CD4-positive, alpha-beta T cell treated with Interleukin-15 for 1 hour (primary cell): ENCODE measurements around the gene DSTYK.
"Not testable (repeated sequence)": the region's sequence is repeated elsewhere in the genome, so short reads cannot be mapped to it uniquely, and the experiment has no call there.

Experiments
- DNase-seq: peaks from one replicate; pipeline ENCODE4 v3.0.0-alpha.2; 2020

DSTYK gene

DNA sequence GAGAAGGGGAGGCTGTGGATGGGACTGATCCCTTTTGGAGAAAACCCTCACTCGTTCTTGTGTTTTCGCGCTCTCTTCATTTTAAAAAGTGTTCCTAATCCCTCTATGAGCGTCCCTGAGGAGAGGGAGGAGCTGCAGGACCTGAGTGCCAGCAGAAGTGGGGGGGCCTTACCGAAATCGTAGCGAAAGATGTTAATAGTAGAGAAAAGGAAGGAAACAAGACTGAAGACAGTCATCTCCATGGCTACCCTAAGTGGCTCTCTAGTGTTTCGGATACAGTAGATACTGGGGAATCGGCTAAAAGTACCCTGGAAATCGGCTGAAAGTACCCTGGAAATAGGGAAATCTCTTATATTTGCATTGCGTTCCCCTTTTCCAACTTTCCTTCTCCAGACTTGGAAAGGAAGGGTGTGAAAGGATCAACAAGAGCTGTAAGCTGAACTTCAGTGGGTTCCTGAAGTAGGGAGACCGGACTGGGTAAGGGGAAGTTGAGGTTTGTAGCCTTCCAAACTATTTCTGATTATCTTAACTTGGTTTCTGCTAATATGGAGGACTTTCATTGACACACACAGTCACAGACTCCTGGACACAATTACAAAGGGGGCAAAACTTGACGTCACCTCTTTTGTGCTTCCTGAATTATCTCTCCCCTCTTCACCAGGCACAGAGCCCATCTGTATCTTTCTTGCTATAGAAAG is 486 bp upstream of the DSTYK start:
- DNase-seq: no peak

DNA sequence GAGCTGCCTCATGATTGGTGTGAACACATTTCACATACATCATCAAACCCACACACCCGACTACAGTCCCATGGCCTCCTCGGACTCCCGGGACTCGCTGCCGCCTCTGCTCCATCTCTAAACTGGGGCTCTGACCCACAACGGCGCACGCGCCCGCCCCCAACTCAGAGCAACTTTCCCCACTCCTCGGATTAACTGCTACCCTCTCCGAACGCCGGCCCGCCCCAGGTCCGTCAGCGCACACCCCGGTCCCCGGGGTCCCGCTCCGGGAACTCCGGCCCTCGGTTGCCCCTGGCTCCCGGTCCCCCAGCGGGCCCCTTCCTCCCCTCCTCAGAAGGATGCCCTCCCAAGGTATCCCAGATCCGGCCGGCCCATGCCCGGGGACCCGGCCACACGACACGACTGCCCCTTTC is 740 bp downstream of the DSTYK start:
- DNase-seq: no peak

GRCh38 chr1:205208811-205209210 is 2.7 kb downstream of the DSTYK start:
- no peak for DNase-seq

DNA sequence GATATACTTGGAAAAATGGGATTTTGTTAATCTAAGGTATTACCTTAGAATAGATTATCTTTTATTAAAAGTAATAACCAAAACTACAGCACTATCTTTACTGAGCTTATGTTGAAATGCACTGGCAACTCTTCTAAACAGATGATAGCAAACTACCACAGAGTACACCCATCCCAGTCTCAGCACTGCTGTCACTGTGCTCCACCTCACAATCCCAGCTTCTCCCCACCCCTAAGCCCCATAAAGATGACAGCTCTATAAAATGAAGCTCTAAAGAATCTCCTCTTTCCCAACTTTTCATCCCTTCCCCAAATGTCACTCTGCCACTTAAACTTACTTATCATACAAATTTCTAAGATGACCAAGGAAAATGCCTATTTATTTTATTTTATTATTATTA is 6.4 kb downstream of the DSTYK start:
- no peak for DNase-seq

DNA sequence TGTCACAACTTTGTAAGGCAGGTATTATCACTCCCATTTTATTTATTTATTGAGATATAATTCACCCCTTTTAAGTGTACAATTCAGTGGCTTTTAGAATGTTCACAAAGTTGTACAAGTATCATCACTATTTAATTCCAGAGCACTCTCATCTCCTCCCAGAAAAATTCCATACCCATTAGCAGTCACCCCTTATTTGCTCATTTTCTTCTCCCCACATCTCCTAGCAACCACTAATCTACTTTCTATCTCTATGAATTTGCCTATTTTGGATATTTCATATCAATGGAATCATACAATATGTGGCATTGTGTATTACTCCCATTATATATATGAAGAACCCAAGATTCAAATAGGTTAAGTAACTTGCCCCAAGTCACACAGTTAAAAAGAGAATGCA is 7.0 kb downstream of the DSTYK start:
- DNase-seq: no peak

- no peak for DNase-seq
Measured at GRCh38 chr1:205199931-205200299, 11.6 kb downstream of the DSTYK start.

DNA sequence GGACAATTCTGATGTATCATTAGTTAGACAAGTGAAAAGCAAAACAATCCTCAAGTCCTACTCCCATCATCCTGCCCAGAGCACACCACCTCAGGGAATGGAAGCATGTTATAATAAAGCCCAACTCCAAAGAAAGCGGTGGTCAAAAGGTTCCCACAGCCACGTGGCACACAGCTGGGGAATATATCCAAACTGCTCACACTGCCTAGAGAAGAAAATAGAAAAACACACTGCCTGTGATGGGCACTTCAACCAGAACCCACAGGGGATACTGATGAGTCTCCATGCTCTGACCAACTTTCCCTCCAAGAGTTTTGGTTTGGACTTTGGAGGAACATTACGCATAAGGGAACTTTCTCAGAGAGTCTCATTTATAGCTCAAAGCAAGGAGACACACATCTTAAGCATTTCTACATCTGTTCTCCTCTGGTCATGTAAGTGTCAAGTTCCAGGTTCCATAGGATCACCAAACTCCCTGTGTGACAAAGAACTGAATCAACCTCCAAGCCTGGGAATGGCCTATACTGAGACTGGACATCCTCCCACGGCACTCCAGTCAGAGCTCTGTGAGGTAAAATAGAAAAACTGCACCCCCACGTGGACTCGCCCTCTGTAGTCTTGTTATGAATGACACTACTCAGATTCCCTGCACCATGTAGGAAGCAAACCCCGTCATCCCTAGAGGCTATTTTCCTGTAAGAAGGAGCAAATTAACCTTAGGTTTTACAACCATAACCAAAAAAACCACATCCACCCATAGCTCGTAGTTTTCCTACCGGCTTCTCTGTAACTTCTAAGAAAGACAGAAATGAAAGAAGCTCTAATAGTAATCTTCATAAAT is 12.2 kb downstream of the DSTYK start:
- DNase-seq: no peak

DNA sequence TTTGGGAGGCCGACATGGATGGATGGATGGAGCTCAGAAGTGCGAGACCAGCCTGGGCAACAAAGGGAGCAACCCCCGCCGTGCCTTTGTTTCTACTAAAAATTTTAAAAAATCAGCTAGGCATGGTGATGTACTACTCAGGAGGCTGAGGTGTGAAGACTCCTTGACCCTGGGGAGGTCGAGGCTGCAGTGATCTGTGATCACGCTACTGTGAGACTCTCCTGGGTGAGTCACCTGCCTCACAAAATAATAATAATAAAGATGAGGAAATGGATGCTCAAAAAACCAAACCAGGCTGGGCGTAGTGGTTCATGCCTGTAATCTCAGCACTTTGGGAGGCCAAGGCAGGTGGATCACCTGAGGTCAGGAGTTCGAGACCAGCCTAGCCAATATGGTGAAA is 19.2 kb downstream of the DSTYK start:
- DNase-seq: no peak

DNA sequence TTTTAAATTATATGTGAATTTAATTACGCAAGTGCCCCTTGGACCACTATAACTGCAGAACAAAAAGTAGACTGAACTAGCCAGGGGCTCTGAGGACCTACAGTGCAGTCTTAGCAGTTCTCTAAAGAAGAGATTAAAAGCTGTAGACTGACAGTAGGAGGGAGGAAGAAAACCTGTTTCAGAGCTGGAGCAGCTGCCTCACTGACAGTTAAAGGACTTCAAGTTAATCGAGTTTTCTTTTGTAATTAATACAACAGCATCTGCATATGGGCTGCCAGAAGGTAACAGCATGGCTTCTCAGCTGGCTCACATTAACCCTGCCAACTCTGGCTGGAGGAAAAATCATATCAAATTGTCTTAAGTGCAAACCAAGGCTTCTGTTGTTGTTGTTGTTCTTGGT is 19.9 kb downstream of the DSTYK start:
- DNase-seq: no peak

- DNase-seq: no peak
Measured at GRCh38 chr1:205190845-205191577, 20.5 kb downstream of the DSTYK start.

DNA sequence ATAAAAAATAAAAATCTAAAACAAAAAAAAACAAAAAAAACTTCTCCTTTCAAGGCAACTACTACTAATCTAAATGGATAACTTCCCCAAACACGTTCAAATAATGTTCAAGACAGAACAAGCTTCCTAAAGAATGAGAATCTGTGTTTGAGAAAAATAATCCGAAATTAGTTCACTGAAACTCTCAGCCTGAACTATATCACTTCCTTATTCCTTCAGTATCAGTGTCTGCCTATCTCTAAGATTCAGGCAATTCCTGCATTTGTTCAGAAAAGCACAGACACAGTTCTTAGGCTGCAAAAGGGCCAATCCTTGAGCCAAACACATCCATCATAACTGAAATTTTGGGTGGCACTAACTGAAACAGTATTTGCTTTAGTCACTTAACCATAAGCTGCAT is 22.4 kb downstream of the DSTYK start:
- DNase-seq: no peak

DNA sequence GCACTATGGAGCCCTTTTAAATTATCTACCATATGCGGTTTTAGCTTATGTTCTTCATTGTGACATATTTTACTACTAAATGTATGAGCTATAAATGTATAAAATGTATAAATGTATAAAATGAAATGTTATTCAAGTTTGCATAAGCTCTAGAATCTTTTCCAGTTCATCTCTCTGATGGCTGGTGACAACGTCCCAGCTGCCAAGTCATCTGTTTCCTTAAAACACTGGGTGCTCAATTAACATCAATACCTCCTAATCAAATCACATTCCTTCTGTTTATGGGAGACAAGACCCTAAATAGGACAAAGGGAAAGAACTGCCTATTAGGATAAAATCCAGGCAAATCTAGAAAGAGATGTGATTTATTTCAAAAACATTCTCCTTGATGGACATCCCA is 22.9 kb downstream of the DSTYK start:
- DNase-seq: no peak

GRCh38 chr1:205188098-205188497 is 23.4 kb downstream of the DSTYK start:
- DNase-seq: no peak

GRCh38 chr1:205187420-205187819 is 24.1 kb downstream of the DSTYK start:
- no peak for DNase-seq

GRCh38 chr1:205186191-205186590 is 25.3 kb downstream of the DSTYK start:
- no peak for DNase-seq

GRCh38 chr1:205183676-205184335 is 27.7 kb downstream of the DSTYK start:
- no peak for DNase-seq

- DNase-seq: no peak
Measured at GRCh38 chr1:205182930-205183329, 28.6 kb downstream of the DSTYK start.

DNA sequence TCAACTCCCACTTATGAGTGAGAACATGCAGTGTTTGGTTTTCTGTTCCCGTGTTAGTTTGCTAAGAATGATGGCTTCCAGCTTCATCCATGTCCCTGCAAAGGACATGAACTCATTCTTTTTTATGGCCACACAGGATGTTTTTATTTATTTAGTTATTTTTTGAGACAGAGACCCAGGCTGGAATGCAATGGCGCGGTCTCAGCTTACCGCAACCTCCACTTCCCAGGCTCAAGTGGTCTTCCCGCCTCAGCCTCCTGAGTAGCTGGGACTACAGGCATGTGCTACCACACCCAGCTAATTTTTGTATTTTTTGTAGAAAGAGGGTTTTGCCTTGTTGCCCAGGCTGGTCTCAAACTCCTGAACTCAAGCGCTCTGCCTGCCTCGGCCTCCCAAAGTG is 31.2 kb downstream of the DSTYK start:
- not testable (repeated sequence) for DNase-seq

DNA sequence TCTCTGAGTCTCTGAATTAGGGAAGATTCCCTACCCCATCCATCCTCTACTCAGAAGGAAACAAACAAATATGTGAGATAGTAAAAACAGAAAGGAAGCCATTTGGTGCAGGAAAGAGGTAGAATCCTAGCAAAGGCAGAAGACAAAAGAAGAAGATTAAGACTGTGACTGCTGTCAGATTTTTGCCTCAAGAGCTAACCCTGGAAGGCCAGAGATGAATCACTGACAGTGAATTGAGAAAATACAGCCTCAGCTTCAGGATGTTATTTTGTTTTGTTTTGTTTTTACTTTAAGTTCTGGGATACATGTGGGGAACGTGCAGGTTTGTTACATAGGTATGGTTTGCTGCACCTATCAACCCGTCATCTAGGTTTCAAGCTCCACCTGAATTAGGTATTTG is 31.7 kb downstream of the DSTYK start:
- DNase-seq: no peak

- DNase-seq: no peak
Measured at GRCh38 chr1:205172729-205173366, 38.7 kb downstream of the DSTYK start.

DNA sequence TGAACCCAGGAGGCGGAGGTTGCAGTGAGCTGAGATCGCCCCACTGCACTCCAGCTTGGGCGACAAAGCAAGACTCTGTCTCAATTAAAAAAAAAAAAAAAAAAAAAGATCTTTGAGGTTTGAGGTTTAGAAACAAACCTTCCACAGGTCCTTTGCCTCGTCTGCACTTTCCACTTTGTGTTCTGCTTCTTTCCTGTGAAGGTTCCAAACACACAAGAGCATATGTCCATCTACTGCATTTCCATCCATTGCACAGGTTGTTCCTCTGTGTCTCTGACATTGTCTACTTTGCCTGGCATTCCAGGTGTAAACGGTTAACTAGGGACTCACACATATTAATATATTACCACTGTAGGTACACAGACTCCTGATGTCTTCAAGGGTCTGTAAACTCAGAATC is 40.1 kb downstream of the DSTYK start:
- DNase-seq: no peak

DNA sequence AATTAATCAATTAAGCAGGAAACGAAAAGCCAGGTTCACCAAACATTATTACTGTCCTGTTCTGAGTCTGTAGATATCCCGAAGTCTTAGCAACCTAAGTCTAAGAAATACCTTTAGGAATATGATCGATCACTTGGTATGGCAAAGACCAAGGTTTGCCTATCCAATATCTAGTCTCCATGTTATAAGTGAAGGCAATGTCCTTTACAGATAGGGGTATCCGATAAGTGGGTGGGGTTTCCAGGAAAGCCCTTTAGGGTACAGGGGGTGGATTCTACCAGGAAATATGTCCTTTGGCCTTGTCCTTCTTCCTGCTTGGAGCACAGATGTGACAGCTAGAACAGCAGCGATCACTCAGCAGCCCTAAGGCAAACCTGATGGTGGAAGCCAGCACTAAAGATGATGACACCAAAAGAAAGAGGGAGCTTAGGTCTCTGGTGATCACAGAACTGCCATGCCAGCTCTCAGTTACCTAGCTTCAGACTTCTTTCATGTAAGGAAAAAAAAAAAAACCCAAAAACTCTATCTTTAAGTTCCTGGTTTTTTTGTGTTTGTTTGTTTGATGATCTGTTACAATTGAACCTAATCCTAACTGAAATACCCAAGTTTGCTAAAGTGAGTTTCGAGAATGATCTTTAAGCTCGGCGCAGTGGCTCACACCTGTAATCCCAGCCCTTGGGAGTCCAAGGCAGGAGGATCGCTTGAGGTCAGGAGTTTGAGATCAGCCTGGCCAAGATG is 40.8 kb downstream of the DSTYK start:
- DNase-seq: no peak
